Activated CD4-positive, alpha-beta T cell treated with anti-CD3 and anti-CD28 coated beads, Interleukin-2, amount 50 U/mL, for 16 hours (primary cell): ENCODE results near the gene ADAMTS8.

ENCODE experiments used
- DNase-seq: peaks from one replicate; pipeline ENCODE4 v3.0.0-alpha.2; 2020

ADAMTS8 gene

GRCh38 chr11:130418210-130418609 is 10.2 kb downstream of the ADAMTS8 start:
- DNase-seq = no peak

GRCh38 chr11:130416906-130417305 is 11.5 kb downstream of the ADAMTS8 start:
- DNase-seq = no peak

DNA sequence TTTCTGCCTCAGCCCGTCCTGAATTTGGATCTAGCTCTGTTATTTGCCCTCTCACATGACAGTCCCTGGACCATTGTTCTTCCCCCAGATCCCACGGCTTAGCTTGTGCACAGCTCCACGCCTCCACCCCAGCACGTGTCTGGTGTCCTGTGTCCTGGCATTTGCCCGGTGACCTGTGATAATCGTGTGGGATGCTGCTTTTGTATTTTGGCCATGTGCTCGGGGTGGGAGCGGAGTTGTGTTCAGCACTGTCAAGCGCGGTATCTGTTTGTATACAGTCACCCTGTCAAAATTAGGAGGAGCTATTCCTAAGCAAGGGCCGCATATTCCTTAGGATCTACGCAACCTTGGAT is 11.9 kb downstream of the ADAMTS8 start:
- DNase-seq = no peak

- no peak for DNase-seq
These were observed 12.5 kb downstream of the ADAMTS8 start for GRCh38 chr11:130415731-130416529.

DNA sequence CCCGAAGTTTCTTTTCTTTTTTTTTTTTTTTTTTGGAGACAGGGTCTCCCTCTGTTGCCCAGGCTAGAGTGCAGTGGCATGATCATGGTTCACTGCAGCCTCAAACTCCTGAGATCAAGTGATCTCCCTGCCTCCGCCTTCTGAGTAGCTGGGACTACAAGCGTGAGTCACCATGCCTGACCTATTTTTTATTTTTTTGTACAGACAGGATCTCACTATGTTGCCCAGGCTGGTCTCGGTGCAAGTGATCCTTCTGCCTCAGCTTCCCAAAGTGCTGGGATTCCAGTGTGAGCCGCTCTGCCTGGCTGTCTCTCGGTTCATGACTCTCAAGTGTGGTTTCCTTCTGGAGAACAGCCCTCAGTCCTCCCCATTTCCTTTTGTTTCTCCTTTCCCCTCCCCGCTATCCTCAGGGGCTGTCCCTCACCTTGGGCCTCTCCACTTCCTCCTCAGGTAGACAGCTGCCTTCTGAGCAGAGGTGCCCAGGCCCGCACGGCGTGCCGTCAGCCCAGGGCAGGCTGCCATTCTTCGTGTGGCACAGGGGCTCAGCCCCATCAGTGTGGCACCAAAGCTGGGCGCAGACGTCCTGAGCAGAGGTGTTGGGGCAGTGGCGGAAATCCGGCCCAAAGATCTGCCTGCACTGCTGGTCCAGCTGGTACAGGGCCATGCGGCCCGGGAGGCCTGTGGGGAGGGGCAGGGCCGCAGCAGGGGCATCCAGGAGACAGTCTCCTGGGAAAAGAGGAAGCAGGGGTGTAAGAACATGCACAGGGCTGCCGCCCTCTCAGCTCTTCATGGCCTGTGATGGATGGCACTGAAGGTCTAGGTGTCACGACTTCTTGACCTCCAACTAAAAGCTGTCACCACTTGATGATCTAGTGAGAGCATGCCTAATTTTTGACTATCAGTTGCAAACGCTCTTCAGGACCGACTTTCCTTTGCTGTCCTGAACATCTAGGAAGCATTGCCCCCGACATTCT is 14.0 kb downstream of the ADAMTS8 start:
- no peak for DNase-seq

- DNase-seq = no peak
These were observed 14.9 kb downstream of the ADAMTS8 start for GRCh38 chr11:130413405-130414106.

DNA sequence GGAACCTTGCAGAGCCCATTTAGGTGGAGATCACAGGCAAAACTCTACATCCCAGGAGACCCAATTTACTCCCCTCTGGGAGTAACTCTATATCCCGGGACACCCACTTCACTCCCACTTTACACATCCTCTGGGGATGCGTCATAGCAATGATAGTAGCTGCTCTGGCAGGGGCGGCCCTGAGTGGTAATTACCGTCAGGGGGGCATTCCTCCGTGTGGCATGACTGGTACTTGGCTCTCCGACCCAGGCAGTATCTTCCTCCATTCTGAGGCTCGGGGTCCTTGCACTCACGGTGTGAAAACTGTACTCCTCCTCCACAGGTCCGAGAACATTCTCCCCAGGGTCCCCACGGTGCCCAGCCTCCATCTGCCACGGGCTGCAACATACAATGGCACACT is 17.2 kb downstream of the ADAMTS8 start:
- DNase-seq = no peak

DNA sequence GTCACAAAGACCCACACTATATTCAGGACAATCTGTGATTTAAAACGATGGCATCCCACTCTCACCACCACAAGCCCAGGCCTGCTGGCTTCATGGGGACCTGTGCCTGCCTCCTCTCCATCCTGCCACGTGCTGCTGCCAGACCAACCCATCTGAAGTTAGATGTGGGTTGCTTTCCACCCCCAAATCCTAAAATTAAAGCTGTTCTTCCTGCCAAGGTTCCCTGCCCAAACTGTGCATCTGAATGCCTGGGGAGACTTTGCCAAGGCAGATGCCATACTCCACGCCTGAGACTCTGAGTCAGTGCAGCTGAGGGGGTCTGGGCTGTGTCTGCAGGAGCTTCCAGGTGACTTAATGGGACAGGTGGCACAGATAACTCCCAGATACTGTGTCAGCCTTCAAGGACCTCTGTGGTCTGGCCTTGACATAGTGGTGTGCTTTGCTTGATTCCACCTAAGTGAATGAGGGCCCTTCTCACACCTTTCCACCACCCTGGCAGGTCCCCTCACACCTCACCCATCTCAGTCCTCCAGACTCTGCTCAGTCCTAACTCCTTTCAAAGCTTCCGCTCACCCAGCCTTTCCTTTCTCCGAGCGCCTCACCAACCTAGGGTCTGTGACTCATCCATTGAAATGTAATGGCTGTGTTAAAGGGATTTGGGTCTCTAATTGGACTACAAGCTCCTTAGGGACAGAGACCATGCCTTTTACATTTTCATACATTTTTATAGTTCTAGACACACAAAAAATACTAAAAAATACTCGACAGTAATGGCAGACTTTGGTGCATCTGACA is 18.6 kb downstream of the ADAMTS8 start:
- DNase-seq = no peak

GRCh38 chr11:130408901-130409300 is 19.5 kb downstream of the ADAMTS8 start:
- no peak for DNase-seq

GRCh38 chr11:130408401-130408890 is 20.0 kb downstream of the ADAMTS8 start:
- DNase-seq = no peak

GRCh38 chr11:130407978-130408377 is 20.4 kb downstream of the ADAMTS8 start:
- DNase-seq = no peak

DNA sequence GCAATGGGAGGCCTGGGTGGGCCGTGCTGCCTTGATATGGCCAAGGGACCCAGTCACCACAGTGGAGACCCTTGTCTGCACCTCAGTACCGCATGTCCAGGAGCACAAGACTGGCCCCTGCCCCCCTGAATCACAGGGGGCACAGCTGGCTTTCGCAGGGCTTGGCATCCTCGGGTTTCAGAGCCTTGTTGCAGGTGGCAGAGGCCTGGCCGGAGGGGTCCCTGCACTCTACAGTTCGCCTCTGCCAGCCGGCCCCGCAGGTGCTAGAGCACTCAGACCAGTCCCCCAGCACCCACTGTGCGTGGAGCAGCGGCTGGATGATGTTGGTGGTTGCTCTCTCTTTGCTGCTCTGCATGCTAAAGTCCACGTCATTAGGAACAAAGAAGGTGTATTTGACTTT is 23.0 kb downstream of the ADAMTS8 start:
- no peak for DNase-seq

GRCh38 chr11:130404727-130405126 is 23.7 kb downstream of the ADAMTS8 start:
- no peak for DNase-seq

DNA sequence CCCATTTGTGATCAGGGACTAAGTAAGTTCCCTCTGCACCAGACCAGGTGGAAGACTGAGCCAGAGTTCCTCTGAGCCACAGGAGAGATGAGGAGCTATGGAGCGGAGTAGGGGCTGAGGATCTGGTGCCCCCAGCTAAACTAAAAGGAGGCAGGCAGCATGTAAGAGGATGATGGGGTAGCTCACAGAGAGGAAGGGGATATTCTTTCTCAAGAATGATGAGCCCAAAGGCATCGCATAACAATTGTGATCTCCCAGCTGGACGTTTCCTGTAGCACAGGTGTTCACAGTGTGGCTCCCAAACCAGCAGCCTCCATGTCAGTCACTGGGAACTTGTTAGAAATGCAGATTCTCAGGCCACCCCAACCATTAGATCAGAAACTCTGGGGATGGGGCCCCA is 24.4 kb downstream of the ADAMTS8 start:
- DNase-seq = no peak

DNA sequence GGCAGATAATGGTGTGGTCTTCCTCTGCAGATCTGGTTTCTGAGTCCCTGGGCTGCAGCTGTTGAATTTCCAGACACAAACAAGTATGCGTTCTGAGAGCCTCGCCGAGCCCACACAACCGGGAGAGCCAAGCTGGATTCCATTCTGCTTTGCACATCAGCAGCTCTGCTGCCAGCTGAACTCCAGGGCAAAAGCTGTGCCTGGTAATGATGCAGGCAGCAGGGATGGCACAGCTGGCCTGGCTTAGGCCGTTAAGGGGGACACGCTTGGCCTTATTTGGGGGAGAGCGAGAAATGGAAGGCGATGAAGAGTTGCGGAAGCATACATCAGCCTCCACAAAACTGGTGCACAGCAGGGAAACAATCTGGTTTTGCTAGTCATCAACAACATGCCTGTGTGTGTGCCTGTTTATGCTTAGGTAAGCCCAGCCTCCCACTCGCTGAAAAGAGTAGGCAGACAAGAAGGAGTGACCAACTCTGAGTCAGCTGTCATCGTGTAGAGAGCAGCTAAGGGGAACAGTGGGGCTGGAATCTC is 25.1 kb downstream of the ADAMTS8 start:
- DNase-seq = no peak

GRCh38 chr11:130402570-130402969 is 25.8 kb downstream of the ADAMTS8 start:
- DNase-seq = no peak

GRCh38 chr11:130400781-130401483 is 27.5 kb downstream of the ADAMTS8 start:
- no peak for DNase-seq

GRCh38 chr11:130399196-130399595 is 29.2 kb downstream of the ADAMTS8 start:
- no peak for DNase-seq

GRCh38 chr11:130397780-130398179 is 30.6 kb downstream of the ADAMTS8 start:
- DNase-seq = no peak

DNA sequence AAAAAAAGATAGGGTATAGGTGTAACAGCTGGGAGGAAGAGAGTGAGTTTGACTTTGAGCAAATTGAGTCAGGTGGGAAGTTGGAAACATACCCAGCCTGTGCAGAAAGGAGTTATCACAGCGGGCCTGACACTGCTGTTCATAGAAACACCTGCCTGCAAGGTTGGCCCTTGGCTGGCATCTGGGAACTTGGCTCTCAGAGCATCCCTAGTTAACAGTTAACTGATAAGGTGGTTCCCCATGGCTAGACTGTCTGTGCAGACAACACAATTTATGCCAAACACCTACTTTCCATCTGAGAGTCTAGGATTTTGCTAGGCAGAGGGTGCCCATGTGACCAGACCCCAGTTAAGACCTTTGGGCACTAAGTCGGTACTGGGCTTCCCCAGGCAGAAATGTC is 31.4 kb downstream of the ADAMTS8 start:
- DNase-seq = no peak

DNA sequence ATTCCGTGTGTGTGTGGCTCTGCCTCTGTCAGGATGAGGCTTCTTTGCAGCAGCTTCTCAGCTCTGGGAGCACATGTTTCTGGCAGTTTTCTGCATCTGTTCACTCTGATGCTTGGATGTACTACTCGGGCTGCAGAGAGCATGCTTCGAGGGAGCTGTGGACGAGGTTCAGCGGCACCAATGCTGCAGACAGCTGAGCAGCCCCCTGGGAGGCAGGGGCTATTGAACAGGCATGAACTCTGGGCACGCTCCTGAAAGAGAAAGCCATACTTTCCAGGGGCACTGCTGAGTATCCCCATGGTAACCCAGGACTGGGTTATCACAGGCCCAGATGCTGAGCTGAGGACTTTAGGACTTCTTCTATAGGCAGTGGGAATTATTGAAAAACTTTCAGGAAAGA is 33.8 kb downstream of the ADAMTS8 start:
- DNase-seq = no peak
